H1 (cell line): Measurements from ENCODE around the gene STK39. TPM values are rescaled to one million over a fixed set of nuclear protein-coding genes. Genes with fewer than 3 reads are reported as not detected.

Source experiments
- CTCF ChIA-PET: fragments of 300-600 bp; sonication (Branson Sonifier 250); formaldehyde crosslinking; loops from one replicate; lab custom pipeline; 2021; ENCODE audit not compliant: partially characterized antibody; lab: Charles Lee
- POLR2A ChIA-PET: fragments of 300-600 bp; sonication (Branson Sonifier 250); formaldehyde crosslinking; loops from one replicate; lab custom pipeline; 2021; ENCODE audit warnings: inconsistent platforms; ENCODE audit not compliant: partially characterized antibody; lab: Charles Lee
- DNase-seq, 2 experiments: peaks; one replicate each; pipeline versions ENCODE4 v3.0.0 to v3.0.0-alpha.2; 2010 to 2022; ENCODE audit warnings: low spot score in 2 of 2, low read depth in 1 of 2, mixed read lengths in 1 of 2
- FAIRE-seq: peaks from 2 replicates; lab custom pipeline; 2011; peaks lifted over from hg19 to GRCh38; lab: Jason Lieb, UNC
- H2AFZ ChIP-seq: 2 replicates; pipeline ENCODE4 v1.8.1; 2012; ENCODE audit warnings: low read length, inconsistent platforms
- H2AK5ac ChIP-seq: 2 replicates; pipeline ENCODE4 v1.6.1; 2013; ENCODE audit warnings: low read depth, low read length
- H2BK120ac ChIP-seq: replicated peaks from 2 replicates; pipeline ENCODE3; 2013; ENCODE audit warnings: low read depth, low read length, inconsistent platforms
- H2BK12ac ChIP-seq: 2 replicates; pipeline ENCODE4 v1.6.1; 2013; ENCODE audit warnings: low read depth, low read length
- H2BK15ac ChIP-seq: 2 replicates; pipeline ENCODE4 v1.6.1; 2013; ENCODE audit warnings: low read length
- H2BK20ac ChIP-seq: 2 replicates; pipeline ENCODE4 v1.6.1; 2013; ENCODE audit warnings: low read length
- H2BK5ac ChIP-seq: 2 replicates; pipeline ENCODE4 v1.6.1; 2013; ENCODE audit warnings: low read depth, low read length
- H3K14ac ChIP-seq: 2 replicates; pipeline ENCODE4 v1.6.1; 2013; ENCODE audit warnings: inconsistent platforms; ENCODE audit not compliant: insufficient read length
- H3K18ac ChIP-seq: 2 replicates; pipeline ENCODE4 v1.6.1; 2013; ENCODE audit warnings: low read length; ENCODE audit errors: extremely low read depth
- H3K23ac ChIP-seq: 2 replicates; pipeline ENCODE4 v1.6.1; 2013; ENCODE audit warnings: inconsistent platforms; ENCODE audit not compliant: insufficient read length
- H3K23me2 ChIP-seq: 2 replicates; pipeline ENCODE4 v1.6.1; 2013; ENCODE audit warnings: low read depth, low read length
- H3K27ac ChIP-seq: 2 replicates; pipeline ENCODE4 v1.6.1; 2011; ENCODE audit warnings: low read depth, low read length, inconsistent platforms
- H3K27me3 ChIP-seq, 4 experiments: replicated peaks in 1 of 4; 1 replicate in 1 of 4; 2 replicates in 3 of 4; pipeline versions ENCODE4 v1.6.1 to v1.8.1; 2011 to 2013; ENCODE audit warnings: low read length in 3 of 4, mild to moderate bottlenecking in 3 of 4, inconsistent platforms in 2 of 4, mixed read lengths in 2 of 4, moderate library complexity in 1 of 4; ENCODE audit not compliant: control insufficient read depth in 3 of 4, insufficient read depth in 3 of 4; ENCODE audit errors: extremely low read depth in 1 of 4
- H3K36me3 ChIP-seq, 4 experiments: 2 replicates each; pipeline versions ENCODE4 v1.6.1 to v1.8.1; 2011 to 2013; ENCODE audit warnings: mild to moderate bottlenecking in 4 of 4, low read length in 3 of 4, moderate library complexity in 2 of 4, control low read depth in 1 of 4, inconsistent platforms in 1 of 4; ENCODE audit not compliant: insufficient read depth in 4 of 4, control insufficient read depth in 2 of 4
- H3K4ac ChIP-seq: replicated peaks from 2 replicates; pipeline ENCODE3; 2013; ENCODE audit warnings: low read length, low read depth, mixed read lengths, inconsistent platforms; ENCODE audit not compliant: insufficient read length
- H3K4me1 ChIP-seq, 4 experiments: replicated peaks in 1 of 4; 1 replicate in 1 of 4; 2 replicates in 3 of 4; pipeline versions ENCODE4 v1.6.1 to v1.8.1; 2011 to 2013; ENCODE audit warnings: low read length in 3 of 4, inconsistent platforms in 2 of 4, mixed read lengths in 1 of 4; ENCODE audit not compliant: insufficient read depth in 4 of 4, control insufficient read depth in 3 of 4
- H3K4me2 ChIP-seq, 2 experiments: 2 replicates each; pipeline versions ENCODE4 v1.6.1 to v1.8.1; 2011 to 2013; ENCODE audit warnings: low read depth in 2 of 2, low read length in 2 of 2, control low read depth in 1 of 2, inconsistent platforms in 1 of 2, mild to moderate bottlenecking in 1 of 2; ENCODE audit not compliant: insufficient read depth in 1 of 2
- H3K4me3 ChIP-seq, 4 experiments: fragments of 200-600, 300-600 bp in 1 of 4; sonication (generic), shearing (Covaris generic), sonication (Bioruptor Twin) in 1 of 4; 2 replicates each; pipeline versions ENCODE4 v1.5.1 to v1.8.1; 2011 to 2016; ENCODE audit warnings: low read length in 4 of 4, low read depth in 3 of 4, control low read depth in 2 of 4, inconsistent platforms in 2 of 4, mild to moderate bottlenecking in 2 of 4, mixed read lengths in 1 of 4, moderate library complexity in 1 of 4; ENCODE audit not compliant: insufficient read depth in 2 of 4; ENCODE audit errors: extremely low read depth in 1 of 4
- H3K56ac ChIP-seq: replicated peaks from 2 replicates; pipeline ENCODE3; 2013; ENCODE audit warnings: low read depth, mild to moderate bottlenecking, mixed read lengths, low read length, inconsistent platforms; ENCODE audit not compliant: insufficient read length
- H3K79me1 ChIP-seq: 2 replicates; pipeline ENCODE4 v1.6.1; 2013; ENCODE audit warnings: low read depth, low read length, control low read depth
- H3K79me2 ChIP-seq, 2 experiments: 2 replicates each; pipeline versions ENCODE4 v1.6.1 to v1.8.1; 2012 to 2013; ENCODE audit warnings: low read length in 2 of 2, mild to moderate bottlenecking in 2 of 2, inconsistent platforms in 1 of 2; ENCODE audit not compliant: insufficient read depth in 2 of 2, control insufficient read depth in 1 of 2
- H3K9ac ChIP-seq, 4 experiments: replicated peaks in 1 of 4; 1 replicate in 1 of 4; 2 replicates in 3 of 4; pipeline versions ENCODE4 v1.6.1 to v1.8.1; 2011 to 2013; ENCODE audit warnings: low read depth in 3 of 4, low read length in 3 of 4, control low read depth in 2 of 4, mild to moderate bottlenecking in 2 of 4, moderate library complexity in 2 of 4, inconsistent platforms in 1 of 4; ENCODE audit errors: extremely low read depth in 1 of 4
- H3K9me3 ChIP-seq, 2 experiments: 2 replicates each; pipeline versions ENCODE4 v1.6.1 to v1.8.1; 2012 to 2013; ENCODE audit warnings: mild to moderate bottlenecking in 2 of 2, moderate library complexity in 2 of 2, control low read depth in 1 of 2, inconsistent platforms in 1 of 2, low read depth in 1 of 2, low read length in 1 of 2, mixed read lengths in 1 of 2; ENCODE audit not compliant: insufficient read depth in 2 of 2
- H4K20me1 ChIP-seq, 2 experiments: replicated peaks in 1 of 2; 2 replicates each; pipeline versions ENCODE3 to v1.8.1; 2011 to 2013; ENCODE audit warnings: inconsistent platforms in 2 of 2, low read length in 2 of 2, mild to moderate bottlenecking in 1 of 2; ENCODE audit not compliant: insufficient read depth in 2 of 2, control insufficient read depth in 1 of 2
- H4K5ac ChIP-seq: 2 replicates; pipeline ENCODE4 v1.6.1; 2013; ENCODE audit warnings: low read length, low read depth, mixed read lengths, inconsistent platforms; ENCODE audit not compliant: insufficient read length
- H4K8ac ChIP-seq: 2 replicates; pipeline ENCODE4 v1.8.0; 2013; ENCODE audit warnings: mild to moderate bottlenecking, moderate library complexity, low read length, inconsistent platforms; ENCODE audit not compliant: insufficient read depth; ENCODE audit errors: extremely low read depth
- H4K91ac ChIP-seq: replicated peaks from 2 replicates; pipeline ENCODE3; 2013; ENCODE audit warnings: low read length, mixed read lengths, inconsistent platforms; ENCODE audit not compliant: insufficient read length
- EGR1 ChIP-seq: IDR thresholded peaks from 2 replicates; pipeline ENCODE4 v1.6.1; 2011; ENCODE audit warnings: low read depth, low read length, borderline replicate concordance
- EZH2 ChIP-seq: fragments of 200-600 bp; sonication (generic); IDR thresholded peaks from 2 replicates; pipeline ENCODE4 v1.7.1; 2012; ENCODE audit warnings: low read depth, mild to moderate bottlenecking, moderate library complexity, low read length, inconsistent platforms; ENCODE audit not compliant: severe bottlenecking
- SIRT6 ChIP-seq: IDR thresholded peaks from one replicate; pipeline ENCODE4 v1.7.1; 2012; ENCODE audit warnings: low read length, inconsistent platforms
- WGBS, 2 experiments: shearing (Covaris generic) in 1 of 2; methylation state at CpG; one replicate each; pipeline versions ENCODE4 v1.1.6 to v1.1.7; 2013 to 2015; ENCODE audit warnings: low lambda C conversion rate in 2 of 2, mixed read lengths in 2 of 2, inconsistent platforms in 1 of 2, low coverage in 1 of 2, missing lambda C conversion rate in 1 of 2; ENCODE audit not compliant: insufficient replicate concordance in 2 of 2, insufficient coverage in 1 of 2, insufficient read length in 1 of 2; ENCODE audit errors: extremely low coverage in 1 of 2, missing lambda C conversion rate in 1 of 2; 5-methylcytosine and 5-hydroxymethylcytosine counted together
- polyA plus RNA-seq, 7 experiments: library from polyadenylated mRNA; depleted of rRNA in 3 of 7; stranded (reverse) in 5 of 7; unstranded in 2 of 7; fragments of >200 nt in 5 of 7; fragments of 200-250 nt in 2 of 7; gene quantifications; 1 replicate in 5 of 7; 2 replicates in 1 of 7; 4 replicates in 1 of 7; pipeline versions ENCODE4 v1.2.1 to v1.2.3, GENCODE V29; 2011 to 2013; ENCODE audit warnings: missing spikeins in 2 of 7, mixed read lengths in 2 of 7
- total RNA-seq: library from RNA; stranded (reverse); fragmentation: NEBNext Ultra II Directional; extraction: Animal tissue kit (Norgen Biotek cat#: 25700); gene quantifications from 2 replicates; pipeline ENCODE4 v1.2.1, GENCODE V29; 2021

STK39 gene
- total and polyA plus RNA-seq, 2 of the 8 experiments (the other 6 are each of a cell fraction or from before 2014, with no cell fraction given), result 13.7 to 23.8 TPM

DNA sequence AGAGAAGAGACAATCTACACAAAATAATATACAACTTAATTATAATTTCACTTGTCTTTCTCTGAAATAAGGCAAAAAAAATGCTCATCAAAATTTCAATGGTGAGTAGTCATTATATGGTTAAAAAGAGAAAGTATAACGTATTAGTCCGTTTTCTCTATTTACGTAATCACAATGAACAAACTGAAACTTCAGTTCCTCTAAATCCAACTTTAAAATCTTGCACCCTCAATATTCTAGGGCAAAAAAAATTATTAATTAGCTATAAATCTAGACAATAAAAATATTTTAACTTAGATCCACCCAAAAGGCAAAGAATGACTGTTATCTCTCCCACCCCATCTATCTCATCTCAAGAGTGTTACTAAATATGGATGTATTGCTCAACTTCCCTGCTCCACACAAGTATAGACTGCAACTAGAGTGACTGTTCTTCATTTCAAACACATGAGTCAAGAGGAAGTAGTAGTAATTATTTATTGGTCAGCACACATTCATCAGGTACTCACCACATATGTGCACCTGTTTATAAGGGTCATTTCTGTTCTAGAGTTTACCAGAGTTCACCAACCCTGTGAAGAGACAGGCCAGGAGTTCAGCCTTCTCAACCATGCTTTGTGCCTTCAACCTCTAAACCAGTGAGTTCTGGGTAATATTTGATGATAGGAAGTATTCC is 36.4 kb downstream of the STK39 start:
- no peaks in the 10 kb centered on the region for H3K36me3 ChIP-seq
- H3K56ac ChIP-seq, result no peak overlapping the region
- no peak for FAIRE-seq
- no peaks in the 10 kb centered on the region; a peak in 1 of 4 replicates for H3K79me2 ChIP-seq
- no peaks in the 10 kb centered on the region for H3K27me3 ChIP-seq
- H3K4me2 ChIP-seq, result no peak overlapping the region
- H3K4me3 ChIP-seq, result no peak overlapping the region
- no peak overlapping the region for H2BK12ac ChIP-seq
- no peak overlapping the region for H2AFZ ChIP-seq
- no peak overlapping the region for H2BK20ac ChIP-seq
- H3K27ac ChIP-seq, result no peak overlapping the region
- no peaks in the 10 kb centered on the region for H4K20me1 ChIP-seq
- no peak overlapping the region for H2BK5ac ChIP-seq
- H3K79me1 ChIP-seq, result no peaks in the 10 kb centered on the region
- H4K5ac ChIP-seq, result no peak overlapping the region
- H3K9ac ChIP-seq, result no peak overlapping the region
- no peak overlapping the region for H3K18ac ChIP-seq
- H4K91ac ChIP-seq, result no peak overlapping the region
- no peak for DNase-seq
- no peak overlapping the region for H4K8ac ChIP-seq
- no peaks in the 10 kb centered on the region for H3K23me2 ChIP-seq
- peaks cover 0 to 5% (median 1%) of the 10 kb centered on the region in 4 experiments; a peak in 2 of 7 replicates for H3K4me1 ChIP-seq
- ChIA-PET CTCF (no interaction called here), POLR2A (no interaction called here)
- H3K9me3 ChIP-seq, result no peaks in the 10 kb centered on the region
- WGBS, 2 experiments, result 87 to 100% methylated on average over 1 to 3 of the region's 3 CpGs
- no peak overlapping the region for H3K23ac ChIP-seq
- no peak overlapping the region for H3K14ac ChIP-seq
- H2BK15ac ChIP-seq, result no peak overlapping the region
- H3K4ac ChIP-seq, result no peak overlapping the region
- no peak for TF ChIP-seq SIRT6
- TF ChIP-seq EZH2, result no peak
- no peak for TF ChIP-seq EGR1
- no peak overlapping the region for H2AK5ac ChIP-seq
- no peak overlapping the region for H2BK120ac ChIP-seq
